Uterus (tissue), 4 donors: ENCODE results near the gene KRTAP10-3. TPM values are rescaled to one million over a fixed set of nuclear protein-coding genes. Genes with fewer than 3 reads are reported as not detected.

Experiments used
- DNase-seq, 2 donors: peaks; one replicate each; pipeline ENCODE4 v3.0.0-alpha.2; 2019 to 2020
- H3K27ac ChIP-seq, 2 donors: fragments of 200-600 bp; sonication (generic); 1 replicate in 1 of 2; 2 replicates in 1 of 2; pipeline ENCODE4 v1.5.1; 2016 to 2018
- H3K27me3 ChIP-seq, 2 donors: fragments of 200-600 bp; sonication (generic); one replicate each; pipeline ENCODE4 v1.5.1; 2018 to 2019; ENCODE audit warnings: control low read depth in 1 of 2
- H3K36me3 ChIP-seq, 2 donors: fragments of 200-600 bp; sonication (generic); one replicate each; pipeline ENCODE4 v1.5.1; 2019; ENCODE audit warnings: control low read depth in 1 of 2
- H3K4me1 ChIP-seq, 2 donors: fragments of 200-600 bp; sonication (generic); one replicate each; pipeline ENCODE4 v1.5.1; 2018 to 2019; ENCODE audit warnings: control low read depth in 1 of 2
- H3K4me3 ChIP-seq, 2 donors: fragments of 200-600 bp; sonication (generic); 1 replicate in 1 of 2; 2 replicates in 1 of 2; pipeline ENCODE4 v1.5.1; 2018 to 2019; ENCODE audit warnings: mild to moderate bottlenecking in 1 of 2
- H3K9me3 ChIP-seq, 2 donors: fragments of 200-600 bp; sonication (generic); one replicate each; pipeline ENCODE4 v1.5.1; 2019; ENCODE audit warnings: control low read depth in 1 of 2
- CTCF ChIP-seq, 4 experiments: fragments of 200-600 bp in 2 of 4; fragments of 450-650 bp in 2 of 4; sonication (generic) in 2 of 4; IDR thresholded peaks; one replicate each; pipeline ENCODE4 v1.5.1; 2016 to 2019; ENCODE audit warnings: antibody characterized with exemption in 4 of 4, mild to moderate bottlenecking in 2 of 4, moderate library complexity in 1 of 4
- POLR2A ChIP-seq, 2 donors: fragments of 450-650 bp; IDR thresholded peaks; one replicate each; pipeline ENCODE4 v1.6.1; 2016; ENCODE audit warnings: antibody characterized with exemption in 2 of 2, mild to moderate bottlenecking in 1 of 2, moderate library complexity in 1 of 2
- intact Hi-C: fragments of 100-400 bp; cut with DNase I; formaldehyde crosslinking; loops from one replicate; pipeline ENCODE4 v1.15.1; 2023; ENCODE audit warnings: low total_unique reads
- total RNA-seq, 4 donors: library from RNA; depleted of rRNA in 3 of 4; stranded (reverse); fragments of >200 nt in 3 of 4; gene quantifications; one replicate each; pipeline versions ENCODE4 v1.1.0 to v1.2.4, GENCODE V29; 2014 to 2023
- donor health status: DM: yes; HTN: yes; CAD: no.

Gene KRTAP10-3
- total RNA-seq, 4 donors from 2014 or later: not detected

- Histone ChIP-seq H3K27ac (no peak overlapping the region), H3K27me3 (no peaks in the 10 kb centered on the region), H3K36me3 (no peaks in the 10 kb centered on the region), H3K9me3 (no peaks in the 10 kb centered on the region), H3K4me3 (no peak overlapping the region), H3K4me1 (no peaks in the 10 kb centered on the region)
- TF ChIP-seq CTCF (IDR thresholded peaks at IDR 0.05): no peak
- no peak for TF ChIP-seq POLR2A (IDR thresholded peaks at IDR 0.05)
- intact Hi-C loops: no loop called here
- DNase-seq: no peak
These were observed 31.7 kb upstream of the KRTAP10-3 start for GRCh38 chr21:44590311-44590721.

- H3K36me3 ChIP-seq: no peaks in the 10 kb centered on the region
- no peak for TF ChIP-seq CTCF (IDR thresholded peaks at IDR 0.05)
- TF ChIP-seq POLR2A (IDR thresholded peaks at IDR 0.05): no peak
- no peak overlapping the region for H3K27ac ChIP-seq
- no peak overlapping the region for H3K4me3 ChIP-seq
- intact Hi-C loops: no loop called here
- DNase-seq: no peak
- no peaks in the 10 kb centered on the region for H3K4me1 ChIP-seq
- no peaks in the 10 kb centered on the region for H3K27me3 ChIP-seq
- no peaks in the 10 kb centered on the region for H3K9me3 ChIP-seq
These were observed 31.2 kb upstream of the KRTAP10-3 start for GRCh38 chr21:44589586-44590305.

GRCh38 chr21:44589094-44589493, 30.5 kb upstream of the KRTAP10-3 start:
- no peaks in the 10 kb centered on the region for H3K36me3 ChIP-seq
- no peaks in the 10 kb centered on the region for H3K9me3 ChIP-seq
- peaks cover 0 to 3% of the 10 kb centered on the region in 2 donors for H3K27me3 ChIP-seq
- no peaks in the 10 kb centered on the region for H3K4me1 ChIP-seq
- H3K4me3 ChIP-seq: no peak overlapping the region
- no peak overlapping the region for H3K27ac ChIP-seq
- TF ChIP-seq CTCF (IDR thresholded peaks at IDR 0.05): no peak
- intact Hi-C loops: no loop called here
- no peak for DNase-seq

- Histone ChIP-seq H3K27me3 (peaks cover 0 to 4% of the 10 kb centered on the region in 2 donors), H3K27ac (no peak overlapping the region), H3K9me3 (no peaks in the 10 kb centered on the region), H3K36me3 (no peaks in the 10 kb centered on the region), H3K4me1 (no peaks in the 10 kb centered on the region), H3K4me3 (no peak overlapping the region)
- no peak for TF ChIP-seq POLR2A (IDR thresholded peaks at IDR 0.05)
- TF ChIP-seq CTCF (IDR thresholded peaks at IDR 0.05): no peak
- intact Hi-C loops: no loop called here
- DNase-seq: no peak
These were observed 27.3 kb upstream of the KRTAP10-3 start for GRCh38 chr21:44585892-44586291.

GRCh38 chr21:44583800-44584147, 25.2 kb upstream of the KRTAP10-3 start:
- no peak for TF ChIP-seq POLR2A (IDR thresholded peaks at IDR 0.05)
- TF ChIP-seq CTCF (IDR thresholded peaks at IDR 0.05): no peak
- Histone ChIP-seq H3K27me3 (peaks cover 0 to 4% of the 10 kb centered on the region in 2 donors), H3K4me3 (no peak overlapping the region), H3K9me3 (no peaks in the 10 kb centered on the region), H3K4me1 (no peaks in the 10 kb centered on the region), H3K36me3 (no peaks in the 10 kb centered on the region), H3K27ac (no peak overlapping the region)
- intact Hi-C loops: no loop called here
- DNase-seq: no peak
